Activated T-cell treated with anti-CD3 and anti-CD28 coated beads, Interleukin-2, amount 50 U/mL, for 1 hour (primary cell): ENCODE measurements around the gene MYO16.
"Not testable (repeated sequence)": the region's sequence is repeated elsewhere in the genome, so short reads cannot be mapped to it uniquely, and the experiment has no call there.

Source experiments
- DNase-seq: peaks from one replicate; pipeline ENCODE4 v3.0.0-alpha.2; 2020

Gene MYO16

DNA sequence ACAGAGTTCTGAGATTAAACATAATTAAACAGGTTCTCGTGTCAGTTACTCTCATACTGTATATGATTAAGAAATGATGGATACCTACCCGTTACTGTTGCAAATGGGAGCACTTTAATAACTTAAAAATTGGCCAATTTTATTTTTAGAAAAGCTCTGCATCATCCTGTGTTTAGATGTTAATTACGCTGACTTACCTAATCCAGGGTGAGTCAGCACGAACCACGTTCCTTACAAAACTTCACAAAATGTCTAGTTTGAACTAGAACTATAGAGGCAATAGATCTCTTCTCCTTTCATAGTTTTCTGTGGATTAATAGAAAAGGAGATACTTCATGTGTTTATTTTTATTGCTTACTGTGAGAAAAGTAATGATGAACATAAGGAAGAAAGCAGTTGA lies 363.9 kb downstream of the MYO16 start:
- DNase-seq, result no peak

DNA sequence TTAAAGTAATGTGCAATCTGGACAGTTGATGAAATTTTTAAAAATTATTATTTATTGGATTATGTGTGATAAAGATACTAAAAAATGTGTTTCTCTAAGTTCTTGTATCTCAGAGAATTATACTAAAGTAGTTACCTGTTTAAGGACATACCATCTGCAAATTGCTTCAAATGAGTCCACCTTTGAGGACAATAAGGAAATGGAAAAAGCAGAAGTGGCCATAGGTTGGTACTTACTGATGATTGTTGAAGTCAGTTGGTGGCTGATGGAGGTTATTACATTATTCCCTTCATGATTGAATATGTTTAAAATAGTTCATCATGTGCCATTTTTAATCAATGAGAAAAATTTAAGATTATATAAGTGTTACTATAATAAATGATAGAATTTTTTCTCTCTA lies 367.0 kb downstream of the MYO16 start:
- no peak for DNase-seq

DNA sequence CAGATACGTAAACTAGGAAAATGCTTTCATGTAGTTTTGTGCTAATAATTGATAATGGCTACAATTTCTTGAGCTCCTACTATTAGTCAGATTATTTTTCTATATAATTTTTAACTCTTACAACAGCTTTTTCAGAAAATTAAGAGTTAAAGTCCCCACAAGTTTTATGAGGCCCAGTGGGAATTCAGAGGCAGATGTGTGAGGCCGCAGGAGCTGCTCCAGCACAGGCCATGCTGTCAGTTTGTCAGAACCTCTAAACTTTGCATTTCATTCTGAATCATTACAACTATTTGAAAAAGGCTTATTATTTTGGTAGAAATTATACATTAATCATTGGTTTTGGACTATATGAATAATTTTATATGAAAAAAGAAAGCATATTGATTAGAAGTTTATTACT lies 370.8 kb downstream of the MYO16 start:
- DNase-seq, result no peak

DNA sequence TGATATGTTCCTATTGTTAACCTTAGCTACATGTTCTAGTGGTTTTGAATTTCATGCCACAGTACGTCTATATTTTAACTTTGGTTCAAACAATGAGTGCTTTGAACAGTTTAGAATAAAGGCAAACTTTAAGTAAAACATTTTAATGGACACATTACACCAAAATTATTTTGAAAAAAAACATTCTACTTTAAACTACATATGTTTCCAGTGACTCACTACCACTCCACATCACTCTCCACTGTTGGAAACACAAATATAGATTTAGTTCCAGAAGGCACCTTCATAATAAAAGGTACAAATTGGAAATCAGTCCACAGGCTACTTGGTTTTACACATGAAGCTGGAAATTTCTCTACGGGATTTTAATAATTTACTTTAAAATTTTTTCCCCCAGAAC lies 373.5 kb downstream of the MYO16 start:
- no peak for DNase-seq

DNA sequence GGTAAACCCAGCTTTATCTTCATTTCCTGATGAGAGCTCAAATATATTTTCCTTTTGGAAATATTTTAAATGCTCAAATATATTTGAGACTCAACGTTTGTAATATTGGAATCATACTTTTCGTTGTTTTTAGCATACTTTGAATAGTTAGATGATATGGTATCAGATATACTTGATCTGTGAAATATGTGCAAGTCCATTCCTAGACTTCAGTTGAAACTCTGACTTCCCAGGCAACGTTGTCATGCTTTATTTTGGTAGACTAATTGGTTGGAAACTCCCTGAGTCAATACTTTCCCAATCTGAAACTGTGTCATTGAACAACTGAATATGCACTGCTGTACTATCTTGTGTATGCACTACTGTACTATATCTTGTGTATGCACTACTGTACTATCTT lies 378.5 kb downstream of the MYO16 start:
- DNase-seq, result no peak

DNA sequence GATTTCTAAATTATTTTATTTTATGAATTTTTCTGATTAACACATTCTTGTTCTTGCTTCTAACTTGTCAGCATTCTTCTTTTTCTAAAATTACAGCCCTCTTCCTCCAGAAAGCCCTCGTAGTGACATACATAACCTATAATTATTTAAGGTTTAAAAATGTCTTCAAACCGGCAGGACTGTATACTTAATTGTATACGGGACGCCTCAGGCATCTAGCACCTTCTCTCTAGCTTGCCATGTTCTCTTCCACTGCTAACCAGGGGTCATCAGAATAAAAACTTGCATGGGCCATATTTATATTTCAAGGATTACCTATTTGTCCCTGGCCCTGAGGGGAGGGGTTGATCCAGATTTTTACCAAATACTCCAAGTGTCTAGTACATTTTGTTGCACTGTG lies 380.3 kb downstream of the MYO16 start:
- DNase-seq, result no peak

DNA sequence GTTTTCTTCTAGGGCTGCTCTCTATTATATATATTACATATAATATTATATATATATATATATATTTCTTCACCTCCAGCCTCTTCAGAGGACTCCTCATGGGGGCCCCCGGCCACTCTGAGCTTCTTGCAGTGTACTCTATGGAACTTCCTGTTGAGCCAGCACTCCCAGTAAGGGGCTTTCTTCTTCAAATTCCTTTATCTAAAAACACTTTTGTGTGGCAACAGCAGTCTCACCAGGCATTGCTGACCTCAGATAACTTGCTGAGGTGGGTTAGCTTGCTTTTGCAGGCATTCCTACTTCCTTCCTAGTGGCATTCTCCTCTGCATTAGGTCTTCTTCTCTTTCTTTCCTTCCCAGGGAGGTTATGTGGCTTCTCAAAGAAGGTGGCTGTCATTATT lies 381.5 kb downstream of the MYO16 start:
- DNase-seq, result no peak

DNA sequence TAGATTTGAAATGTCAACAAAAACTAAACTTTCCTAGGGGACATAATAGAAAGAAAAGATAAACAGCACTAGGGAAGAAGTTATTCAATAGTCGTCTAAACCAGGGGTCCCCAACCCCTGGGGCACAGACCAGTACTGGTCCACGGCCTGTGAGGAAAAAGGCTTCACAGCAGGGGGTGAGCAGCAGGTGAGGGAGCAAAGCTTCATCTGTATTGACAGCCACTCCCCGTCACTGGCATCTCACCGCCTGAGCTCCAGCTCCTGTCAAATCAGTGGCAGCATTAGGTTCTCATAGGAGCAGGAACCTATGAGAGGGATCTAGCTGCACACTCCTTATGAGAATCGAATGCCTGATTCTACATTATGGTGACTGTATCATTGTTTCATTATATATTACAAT lies 382.7 kb downstream of the MYO16 start:
- DNase-seq, result no peak

DNA sequence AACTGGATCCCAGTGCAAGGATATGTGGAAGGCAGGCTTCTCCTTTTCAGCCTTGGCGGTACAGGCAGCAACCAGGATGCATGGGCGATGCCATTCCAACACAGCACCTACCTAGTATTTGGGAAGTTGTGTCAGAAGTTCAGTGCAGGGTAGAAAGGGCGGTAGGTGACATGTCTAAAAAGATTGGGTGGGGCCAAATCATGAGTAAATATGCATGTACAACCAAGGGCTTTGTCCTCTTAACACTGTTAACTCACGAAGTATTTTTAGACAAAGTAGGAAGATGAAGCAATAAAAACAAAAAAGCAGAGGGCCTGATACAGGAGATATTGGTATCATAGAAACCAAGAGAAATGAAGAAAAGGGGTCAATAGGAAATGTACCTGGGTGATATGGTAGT lies 392.1 kb downstream of the MYO16 start:
- no peak for DNase-seq

DNA sequence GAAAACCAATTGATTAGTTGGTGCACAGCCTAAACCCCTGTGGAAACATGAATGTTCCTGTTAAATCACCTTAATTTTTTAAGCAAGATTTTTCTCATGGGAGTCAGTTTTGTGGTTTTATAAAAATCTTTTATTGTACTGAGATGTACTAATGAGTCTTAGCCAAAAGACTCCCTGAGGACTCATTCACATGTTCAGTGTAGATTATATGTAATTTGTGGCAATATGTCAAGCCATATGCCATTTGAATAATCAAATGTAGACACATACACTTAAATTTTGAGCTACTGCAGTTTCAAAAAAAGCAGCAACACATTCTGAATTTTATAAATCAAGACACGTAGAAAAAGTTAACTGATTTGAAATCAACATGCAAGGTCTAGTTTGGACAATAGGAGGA lies 395.2 kb downstream of the MYO16 start:
- DNase-seq, result no peak

DNA sequence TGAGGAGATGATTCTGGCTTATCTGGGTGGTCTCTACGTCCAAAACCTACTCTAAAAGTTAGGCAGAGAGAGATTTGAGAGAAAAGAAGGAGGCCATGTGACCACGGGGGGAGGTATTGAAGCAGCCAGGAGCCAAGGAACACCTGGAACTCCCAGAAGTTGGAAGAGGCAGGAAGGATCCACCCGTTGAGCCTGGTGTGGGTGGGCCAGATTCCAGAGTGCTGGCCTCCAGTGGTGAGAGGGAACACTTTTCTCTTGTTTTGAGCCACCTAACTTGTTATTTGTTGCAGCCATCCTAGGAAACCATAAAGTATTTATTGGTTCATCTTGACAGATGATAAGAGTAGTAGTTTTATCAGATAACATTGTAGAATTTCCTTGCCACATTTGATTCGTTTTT lies 396.9 kb downstream of the MYO16 start:
- DNase-seq, result no peak

DNA sequence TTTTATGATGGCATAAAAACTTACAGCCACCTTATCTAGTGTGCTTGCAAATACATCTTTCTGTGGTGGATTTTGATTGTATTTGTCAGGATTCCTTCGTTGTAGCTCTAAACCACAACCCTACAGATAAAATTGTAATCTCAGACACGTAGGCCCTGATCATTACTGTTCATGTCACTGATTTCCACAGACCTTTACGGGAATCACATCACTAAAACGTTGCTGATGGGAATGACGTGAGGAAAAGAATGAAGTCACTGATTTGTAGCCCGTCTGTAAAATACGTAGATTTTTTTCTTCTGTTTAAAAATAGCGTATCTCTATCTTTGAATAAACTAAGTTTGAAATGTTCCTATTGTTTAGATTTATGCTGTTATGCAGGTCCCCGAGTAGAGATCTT lies 399.2 kb downstream of the MYO16 start:
- DNase-seq, result no peak

DNA sequence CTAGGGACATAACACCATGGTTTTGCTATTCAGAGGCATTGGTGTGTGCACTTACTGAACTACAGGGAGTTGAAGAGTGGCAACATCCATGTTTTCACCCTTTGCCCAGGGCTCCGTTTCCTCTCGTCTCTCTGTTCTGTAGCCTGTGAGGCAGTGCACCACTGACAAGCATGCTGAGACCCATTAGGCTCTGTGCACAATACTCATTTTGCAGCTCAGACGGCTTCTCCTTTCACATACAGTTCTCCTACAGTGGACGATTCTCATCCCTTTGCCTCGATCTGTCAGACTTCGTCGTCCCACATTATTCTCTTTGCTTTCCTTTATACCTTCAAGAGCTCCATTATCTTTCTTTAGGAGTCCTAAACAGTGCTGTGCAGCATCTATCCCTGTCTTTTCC lies 403.7 kb downstream of the MYO16 start:
- no peak for DNase-seq

DNA sequence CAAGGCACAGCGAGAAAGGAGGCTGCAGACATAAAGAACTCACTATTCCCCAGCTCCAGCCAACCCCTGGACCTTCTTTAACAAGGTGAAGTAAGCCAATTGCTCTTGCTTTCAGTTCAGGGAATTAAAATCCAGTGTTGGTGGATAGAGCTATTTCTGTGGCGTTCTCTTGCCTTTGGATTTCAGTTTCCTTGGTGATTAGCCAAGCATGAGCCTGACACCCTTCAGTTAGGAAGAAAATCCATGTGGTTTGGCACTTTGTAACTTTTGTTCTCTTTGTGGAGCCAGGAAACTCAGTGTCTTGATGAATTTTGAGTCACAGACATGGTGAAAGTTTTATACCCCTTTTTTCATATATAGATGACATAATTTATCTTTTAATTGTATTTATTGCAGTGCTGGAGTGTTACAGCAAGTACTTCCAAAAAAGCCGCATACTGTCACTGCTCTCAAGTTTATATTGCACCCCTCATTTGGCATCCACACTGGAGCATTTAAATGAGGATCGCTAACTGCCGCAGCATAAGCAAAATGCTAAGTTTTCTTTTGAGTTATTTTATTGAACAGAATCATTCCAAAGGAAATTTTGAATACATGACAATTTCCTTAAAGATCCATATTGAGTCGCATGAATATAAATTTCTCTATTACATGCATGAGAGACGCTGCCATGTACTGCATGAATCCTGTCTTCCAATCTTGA lies 406.8 kb downstream of the MYO16 start:
- DNase-seq, result no peak

DNA sequence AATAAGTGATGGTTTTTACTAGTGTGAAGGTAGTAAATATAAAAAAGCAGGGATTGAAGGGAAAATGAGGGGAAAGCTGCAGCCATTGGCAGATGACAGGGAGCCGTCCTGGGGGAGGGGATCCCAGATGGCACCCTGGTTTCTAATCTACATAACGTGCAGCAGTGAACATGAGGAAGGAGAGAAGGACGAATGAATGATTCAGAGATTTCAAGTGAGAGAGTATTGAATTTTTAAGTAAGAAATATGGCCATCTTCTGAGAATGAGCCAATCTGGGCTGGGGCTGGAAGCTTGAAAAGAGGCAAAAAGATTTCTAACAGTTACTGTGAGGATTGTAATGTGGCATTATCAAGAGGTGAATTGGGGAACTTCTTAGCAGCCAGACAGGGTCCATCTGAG lies 414.2 kb downstream of the MYO16 start:
- DNase-seq, result no peak

DNA sequence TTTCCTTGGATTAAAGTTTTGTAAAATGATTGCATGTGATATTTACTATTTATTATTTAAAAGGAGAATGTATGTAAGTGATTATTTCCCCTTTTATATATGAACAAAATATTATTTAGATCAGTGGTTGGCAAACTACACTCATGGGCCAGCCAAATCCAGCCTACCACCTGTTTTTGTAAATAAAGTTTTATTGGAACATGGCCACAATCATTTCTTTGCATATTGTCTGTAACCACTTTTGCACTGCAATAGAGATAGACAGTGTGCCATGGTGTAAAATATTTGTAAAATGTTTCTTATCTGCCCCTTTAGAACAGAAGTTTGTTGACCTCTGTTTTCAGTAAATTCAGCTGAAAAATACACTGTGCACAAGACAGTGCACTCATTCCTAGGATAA lies 426.4 kb downstream of the MYO16 start:
- no peak for DNase-seq

DNA sequence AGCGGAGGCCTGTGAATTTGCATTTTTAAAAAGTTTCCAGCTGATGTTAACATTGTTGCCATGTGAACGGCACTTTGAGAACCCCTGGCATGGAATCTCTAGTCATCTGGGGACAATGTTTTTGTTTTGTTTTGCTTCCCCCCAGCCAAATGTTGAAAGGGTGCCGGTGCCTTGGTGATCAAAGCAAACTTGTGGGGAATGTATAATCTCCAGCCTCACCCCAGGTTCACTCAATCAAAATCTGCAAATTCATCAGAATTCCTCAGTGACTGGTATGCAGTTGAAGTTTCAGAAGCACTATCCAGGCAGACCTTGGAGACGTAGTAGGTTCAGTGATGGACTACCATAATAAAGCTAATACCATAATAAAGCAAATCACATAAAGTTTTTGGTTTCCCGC lies 428.7 kb downstream of the MYO16 start:
- DNase-seq, result no peak

DNA sequence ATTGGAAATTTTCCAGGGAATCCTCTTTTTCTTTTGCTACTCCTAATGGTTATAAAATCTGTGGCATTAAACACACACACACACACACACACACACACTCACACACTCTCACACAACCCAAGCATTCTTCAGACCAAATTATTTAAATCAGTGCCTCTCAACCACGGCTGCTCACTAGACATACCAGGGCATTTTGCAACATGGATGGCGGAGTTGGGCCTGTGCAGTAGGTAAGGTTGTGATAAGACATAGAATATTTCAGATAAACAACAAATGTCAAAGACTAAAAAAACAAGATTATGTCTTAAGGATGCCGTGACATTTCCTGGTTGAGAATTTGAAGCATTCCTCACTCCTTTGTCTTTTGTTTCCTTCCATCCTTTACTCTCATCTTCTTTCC lies 443.1 kb downstream of the MYO16 start:
- DNase-seq, result no peak

DNA sequence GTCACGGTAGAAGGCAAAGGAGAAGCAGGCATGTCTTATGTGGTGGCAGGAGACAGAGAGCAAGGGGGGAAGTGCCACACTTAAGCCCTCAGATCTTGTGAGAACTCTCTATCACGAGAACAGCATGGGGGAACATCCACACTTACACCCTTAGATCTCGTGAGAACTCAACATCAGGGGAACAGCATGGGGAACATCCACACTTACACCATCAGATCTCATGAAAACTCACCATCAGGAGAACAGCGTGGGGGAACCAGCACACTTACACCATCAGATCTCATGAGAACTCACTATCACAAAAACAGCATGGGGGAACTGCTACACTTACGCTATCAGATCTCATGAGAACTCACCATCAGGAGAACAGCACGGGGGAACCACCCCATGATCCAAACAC lies 445.0 kb downstream of the MYO16 start:
- DNase-seq, result no peak

DNA sequence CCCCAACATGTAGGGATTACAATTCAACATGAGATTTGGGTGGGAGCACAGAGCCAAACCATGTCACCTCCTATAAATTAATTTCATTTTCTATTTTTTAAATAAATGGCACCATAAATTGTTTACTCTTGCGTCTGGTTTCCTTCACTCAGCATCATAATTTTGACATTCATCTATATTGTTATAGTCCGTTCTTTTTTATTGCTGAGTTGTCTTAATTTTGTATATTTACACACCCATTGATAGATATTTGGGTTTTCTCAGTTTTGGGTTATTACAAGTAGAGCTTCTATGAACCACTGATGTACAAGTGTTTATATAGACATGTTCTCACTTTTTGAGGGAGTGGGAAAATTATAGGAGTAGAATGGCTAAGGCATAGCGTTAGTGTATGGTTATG lies 445.4 kb downstream of the MYO16 start:
- DNase-seq, result no peak

DNA sequence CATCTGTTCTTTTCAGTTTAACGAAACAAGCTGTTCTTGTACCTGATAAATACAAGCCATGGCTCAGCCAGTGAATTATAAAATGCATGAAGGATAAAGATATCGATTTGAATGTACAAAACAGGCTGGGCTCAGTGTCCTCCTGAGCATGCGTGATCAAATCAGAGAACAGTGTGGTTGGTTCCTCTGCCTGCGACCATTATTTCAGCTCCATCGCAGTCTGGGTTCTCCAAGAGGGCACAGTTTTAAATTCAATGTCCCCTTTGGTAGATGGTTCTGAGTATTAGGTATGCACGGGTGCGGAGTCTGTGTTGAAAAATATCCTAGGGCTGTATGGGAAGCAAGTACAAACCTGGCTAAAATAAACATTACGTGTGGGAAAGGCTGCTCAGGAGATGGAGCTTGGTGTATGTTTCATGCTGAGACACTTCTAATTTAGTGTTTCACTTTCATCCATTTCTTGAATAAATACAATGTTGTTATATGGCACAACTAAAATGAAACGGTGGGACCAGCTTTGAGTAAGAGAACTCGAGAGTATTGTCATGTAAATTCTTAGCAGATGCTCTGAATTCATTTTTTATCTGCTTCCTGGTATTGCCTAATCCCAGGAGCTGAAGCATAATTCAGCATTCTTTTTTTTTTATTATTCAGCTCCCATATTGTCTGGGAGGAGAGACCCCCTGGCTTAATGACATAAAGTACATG lies 458.7 kb downstream of the MYO16 start:
- no peak for DNase-seq

DNA sequence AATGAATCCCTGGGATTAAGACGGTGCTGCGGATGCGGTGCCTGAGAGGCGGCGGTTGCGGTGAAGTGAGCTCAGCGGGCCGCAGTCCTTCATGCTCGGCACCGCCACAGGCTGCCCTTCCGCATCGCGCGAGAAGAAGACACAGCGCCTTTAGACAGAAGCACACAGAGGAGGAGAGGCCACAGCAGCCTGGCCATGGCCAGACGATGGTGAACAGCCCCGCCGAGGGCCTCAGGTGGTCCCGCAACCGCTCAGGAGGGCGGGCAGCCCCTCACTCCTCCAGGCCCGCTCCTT lies 459.2 kb downstream of the MYO16 start:
- DNase-seq, result no peak

DNA sequence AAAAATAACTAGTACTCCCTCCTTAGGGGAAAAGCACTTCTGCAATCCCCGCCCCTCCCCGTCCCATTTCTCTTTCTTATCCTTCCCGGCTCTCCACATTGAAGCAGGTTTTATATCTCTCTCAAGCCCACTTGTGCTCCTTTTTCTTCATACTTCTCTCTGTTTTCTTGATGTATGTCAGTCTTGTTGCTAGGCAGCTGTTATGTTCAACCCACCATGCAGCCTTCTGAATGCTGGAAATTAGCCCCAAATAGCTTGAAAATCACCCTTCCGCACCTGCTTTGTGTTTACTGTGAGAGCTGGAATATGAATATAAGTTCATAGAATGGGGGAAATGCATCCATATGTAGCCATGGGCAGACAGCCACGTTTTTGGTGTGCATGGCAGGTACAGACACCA lies 461.4 kb downstream of the MYO16 start:
- DNase-seq, result no peak

DNA sequence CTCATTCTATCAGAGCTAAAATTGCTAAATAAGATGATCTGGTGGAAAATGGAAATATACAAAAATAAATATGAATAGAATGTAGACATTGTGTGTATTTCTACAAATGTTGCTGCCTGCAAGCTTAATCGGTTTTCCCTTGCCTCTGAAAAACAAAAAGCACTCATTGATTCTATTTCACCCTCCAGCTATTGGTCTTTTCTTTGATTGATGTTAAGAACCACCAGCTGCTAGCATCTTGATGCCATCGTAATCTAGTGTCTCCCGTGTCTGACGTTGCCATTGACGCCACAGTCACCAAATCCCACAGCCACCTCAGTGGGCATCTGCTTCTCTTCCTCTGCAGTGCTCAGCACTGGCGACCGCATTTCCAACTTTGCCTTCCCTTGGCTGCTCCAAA lies 461.8 kb downstream of the MYO16 start:
- DNase-seq, result no peak

DNA sequence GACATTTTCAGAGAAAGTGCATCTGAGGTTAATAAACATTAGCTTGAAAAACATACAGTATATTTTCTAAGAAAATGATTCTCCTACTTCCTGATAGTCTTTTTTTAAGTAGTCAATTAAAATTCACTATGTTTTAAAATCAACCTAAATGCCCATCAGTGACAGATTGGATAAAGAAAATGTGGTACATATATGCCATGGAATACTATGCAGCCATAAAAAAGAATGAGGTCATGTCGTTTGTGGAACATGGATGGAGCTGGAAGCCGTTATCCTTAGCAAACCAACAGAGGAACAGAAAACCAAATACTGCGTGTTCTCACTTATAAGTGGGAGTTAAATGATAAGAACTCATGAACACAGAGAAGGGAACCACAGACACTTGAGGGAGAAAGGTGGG lies 462.8 kb downstream of the MYO16 start:
- DNase-seq, result not testable (repeated sequence)
